HL-60 (cell line): ENCODE data around the gene KATNAL1.

ENCODE experiments used
- DNase-seq, 2 experiments: peaks; one replicate each; pipeline ENCODE4 v3.0.0-alpha.2; 2010 to 2020; ENCODE audit warnings: low read depth in 1 of 2, low spot score in 1 of 2
- H3K27ac ChIP-seq: fragments of 250-450 bp; sonication (Bioruptor Pico); replicated peaks from 2 replicates; pipeline ENCODE4 v1.5.1; 2020; ENCODE audit warnings: mild to moderate bottlenecking, moderate library complexity
- H3K27me3 ChIP-seq: fragments of 250-450 bp; sonication (Bioruptor Pico); 2 replicates; pipeline ENCODE4 v1.5.1; 2021; ENCODE audit warnings: mild to moderate bottlenecking, moderate library complexity; ENCODE audit not compliant: insufficient read depth, poor library complexity, severe bottlenecking
- H3K4me3 ChIP-seq: replicated peaks from 2 replicates; pipeline ENCODE4 v1.5.1; 2011; ENCODE audit warnings: mild to moderate bottlenecking, control low read depth, low read length; ENCODE audit not compliant: insufficient read depth
- GABPA ChIP-seq: IDR thresholded peaks from 2 replicates; pipeline ENCODE4 v1.6.1; 2012; ENCODE audit warnings: low read depth
- POLR2AphosphoS5 ChIP-seq: IDR thresholded peaks from 2 replicates; pipeline ENCODE4 v1.6.1; 2012; ENCODE audit warnings: low read depth
- SPI1 ChIP-seq: IDR thresholded peaks from 2 replicates; pipeline ENCODE4 v1.6.1; 2012; ENCODE audit warnings: low read depth, mild to moderate bottlenecking, borderline replicate concordance
- TF ChIP-seq, protein P1 (sequence below): IDR thresholded peaks from 2 replicates; pipeline ENCODE4 v1.6.1; 2012; ENCODE audit warnings: low read depth; ENCODE audit not compliant: insufficient replicate concordance
- TF ChIP-seq, protein P2 (sequence below): IDR thresholded peaks from one replicate; pipeline ENCODE4 v1.5.1; 2011; ENCODE audit warnings: low read length, control low read depth, inconsistent platforms; ENCODE audit not compliant: insufficient read depth

KATNAL1 gene

DNA sequence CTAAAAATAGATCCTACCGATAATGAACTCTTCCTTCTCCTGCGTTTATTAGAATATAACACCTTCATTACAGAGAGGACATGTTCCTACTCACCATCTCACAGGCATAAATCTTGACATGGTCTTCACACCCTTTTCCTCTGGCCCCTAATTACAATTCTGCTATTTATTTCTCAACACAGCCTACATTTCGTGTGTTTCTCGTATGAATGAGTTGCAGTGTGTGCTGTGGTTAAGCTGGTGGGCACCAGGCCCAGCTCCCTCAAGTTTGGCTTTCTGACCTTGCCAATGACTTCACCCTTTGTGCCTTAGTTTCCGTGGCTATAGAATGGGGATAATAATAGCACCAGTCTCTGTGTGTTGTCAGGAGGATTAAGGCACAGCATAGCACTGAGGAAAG, 12.3 kb upstream of the KATNAL1 start:
- no peak for DNase-seq
- no peak for TF ChIP-seq POLR2AphosphoS5
- TF ChIP-seq, protein P1, sequence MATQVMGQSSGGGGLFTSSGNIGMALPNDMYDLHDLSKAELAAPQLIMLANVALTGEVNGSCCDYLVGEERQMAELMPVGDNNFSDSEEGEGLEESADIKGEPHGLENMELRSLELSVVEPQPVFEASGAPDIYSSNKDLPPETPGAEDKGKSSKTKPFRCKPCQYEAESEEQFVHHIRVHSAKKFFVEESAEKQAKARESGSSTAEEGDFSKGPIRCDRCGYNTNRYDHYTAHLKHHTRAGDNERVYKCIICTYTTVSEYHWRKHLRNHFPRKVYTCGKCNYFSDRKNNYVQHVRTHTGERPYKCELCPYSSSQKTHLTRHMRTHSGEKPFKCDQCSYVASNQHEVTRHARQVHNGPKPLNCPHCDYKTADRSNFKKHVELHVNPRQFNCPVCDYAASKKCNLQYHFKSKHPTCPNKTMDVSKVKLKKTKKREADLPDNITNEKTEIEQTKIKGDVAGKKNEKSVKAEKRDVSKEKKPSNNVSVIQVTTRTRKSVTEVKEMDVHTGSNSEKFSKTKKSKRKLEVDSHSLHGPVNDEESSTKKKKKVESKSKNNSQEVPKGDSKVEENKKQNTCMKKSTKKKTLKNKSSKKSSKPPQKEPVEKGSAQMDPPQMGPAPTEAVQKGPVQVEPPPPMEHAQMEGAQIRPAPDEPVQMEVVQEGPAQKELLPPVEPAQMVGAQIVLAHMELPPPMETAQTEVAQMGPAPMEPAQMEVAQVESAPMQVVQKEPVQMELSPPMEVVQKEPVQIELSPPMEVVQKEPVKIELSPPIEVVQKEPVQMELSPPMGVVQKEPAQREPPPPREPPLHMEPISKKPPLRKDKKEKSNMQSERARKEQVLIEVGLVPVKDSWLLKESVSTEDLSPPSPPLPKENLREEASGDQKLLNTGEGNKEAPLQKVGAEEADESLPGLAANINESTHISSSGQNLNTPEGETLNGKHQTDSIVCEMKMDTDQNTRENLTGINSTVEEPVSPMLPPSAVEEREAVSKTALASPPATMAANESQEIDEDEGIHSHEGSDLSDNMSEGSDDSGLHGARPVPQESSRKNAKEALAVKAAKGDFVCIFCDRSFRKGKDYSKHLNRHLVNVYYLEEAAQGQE, result no peak
- TF ChIP-seq GABPA, result no peak
- TF ChIP-seq, protein P2, sequence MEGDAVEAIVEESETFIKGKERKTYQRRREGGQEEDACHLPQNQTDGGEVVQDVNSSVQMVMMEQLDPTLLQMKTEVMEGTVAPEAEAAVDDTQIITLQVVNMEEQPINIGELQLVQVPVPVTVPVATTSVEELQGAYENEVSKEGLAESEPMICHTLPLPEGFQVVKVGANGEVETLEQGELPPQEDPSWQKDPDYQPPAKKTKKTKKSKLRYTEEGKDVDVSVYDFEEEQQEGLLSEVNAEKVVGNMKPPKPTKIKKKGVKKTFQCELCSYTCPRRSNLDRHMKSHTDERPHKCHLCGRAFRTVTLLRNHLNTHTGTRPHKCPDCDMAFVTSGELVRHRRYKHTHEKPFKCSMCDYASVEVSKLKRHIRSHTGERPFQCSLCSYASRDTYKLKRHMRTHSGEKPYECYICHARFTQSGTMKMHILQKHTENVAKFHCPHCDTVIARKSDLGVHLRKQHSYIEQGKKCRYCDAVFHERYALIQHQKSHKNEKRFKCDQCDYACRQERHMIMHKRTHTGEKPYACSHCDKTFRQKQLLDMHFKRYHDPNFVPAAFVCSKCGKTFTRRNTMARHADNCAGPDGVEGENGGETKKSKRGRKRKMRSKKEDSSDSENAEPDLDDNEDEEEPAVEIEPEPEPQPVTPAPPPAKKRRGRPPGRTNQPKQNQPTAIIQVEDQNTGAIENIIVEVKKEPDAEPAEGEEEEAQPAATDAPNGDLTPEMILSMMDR, result no peak
- TF ChIP-seq SPI1, result no peak
- Histone ChIP-seq H3K4me3 (no peak overlapping the region), H3K27me3 (no peaks in the 10 kb centered on the region), H3K27ac (no peak overlapping the region)

- Histone ChIP-seq H3K4me3 (no peak overlapping the region), H3K27me3 (no peaks in the 10 kb centered on the region), H3K27ac (no peak overlapping the region)
- no peak for DNase-seq
- TF ChIP-seq, protein P2, result no peak
- TF ChIP-seq SPI1 (no peak), GABPA (no peak), POLR2AphosphoS5 (no peak)
- TF ChIP-seq, protein P1, result no peak
Measured at GRCh38 chr13:30319130-30319529, 11.8 kb upstream of the KATNAL1 start.

- Histone ChIP-seq H3K4me3 (no peak overlapping the region), H3K27ac (no peak overlapping the region), H3K27me3 (no peaks in the 10 kb centered on the region)
- no peak for DNase-seq
- TF ChIP-seq, protein P1, result no peak
- TF ChIP-seq POLR2AphosphoS5 (no peak), SPI1 (no peak)
- TF ChIP-seq, protein P2, result no peak
Measured at GRCh38 chr13:30318026-30318425, 10.7 kb upstream of the KATNAL1 start.
